SIG-M5 (cell line): ENCODE measurements around the gene MAN1B1.

ENCODE experiments used
- DNase-seq: peaks from one replicate; lab custom pipeline; 2025; lab: John Stamatoyannopoulos, UW

Gene MAN1B1

GRCh38 chr9:137146527-137146918 is 59.7 kb downstream of the MAN1B1 start:
- DNase-seq = no peak

- no peak for DNase-seq
Observed at GRCh38 chr9:137147091-137147792, 60.5 kb downstream of the MAN1B1 start.

- DNase-seq = no peak
Observed at GRCh38 chr9:137147793-137148160, 61.0 kb downstream of the MAN1B1 start.

- DNase-seq = no peak
Observed at GRCh38 chr9:137148242-137148641, 61.5 kb downstream of the MAN1B1 start.

- DNase-seq = no peak
Observed at GRCh38 chr9:137148661-137149060, 61.9 kb downstream of the MAN1B1 start.

GRCh38 chr9:137149363-137149762 is 62.6 kb downstream of the MAN1B1 start:
- no peak for DNase-seq

- no peak for DNase-seq
Observed at GRCh38 chr9:137149942-137150616, 63.3 kb downstream of the MAN1B1 start.

- DNase-seq = no peak
Observed at GRCh38 chr9:137150617-137151457, 64.1 kb downstream of the MAN1B1 start.

- DNase-seq = no peak
Observed at GRCh38 chr9:137152844-137153405, 66.1 kb downstream of the MAN1B1 start.

- DNase-seq = no peak
Observed at GRCh38 chr9:137156567-137157375, 70.0 kb downstream of the MAN1B1 start.

- no peak for DNase-seq
Observed at GRCh38 chr9:137157618-137158415, 71.0 kb downstream of the MAN1B1 start.

- no peak for DNase-seq
Observed at GRCh38 chr9:137158625-137159024, 71.8 kb downstream of the MAN1B1 start.
